K562 (cell line): ENCODE measurements around the gene FMNL1. TPM values are rescaled to one million over a fixed set of nuclear protein-coding genes. Genes with fewer than 3 reads are reported as not detected.

Source experiments
- AFF1 ChIP-seq, 2 experiments: fragments of 450-650 bp; IDR thresholded peaks; 2 replicates each; pipeline ENCODE4 v1.6.1; 2018; ENCODE audit warnings: mild to moderate bottlenecking in 2 of 2, low read depth in 1 of 2; ENCODE audit not compliant: partially characterized antibody in 2 of 2
- BCOR ChIP-seq: fragments of 450-650 bp; IDR thresholded peaks from 2 replicates; pipeline ENCODE4 v1.6.1; 2016
- CBX5 ChIP-seq: IDR thresholded peaks from 2 replicates; pipeline ENCODE4 v1.6.1; 2014; ENCODE audit warnings: low read depth, borderline replicate concordance
- EP400 ChIP-seq: fragments of 450-650 bp; IDR thresholded peaks from 2 replicates; pipeline ENCODE4 v1.6.1; 2017; ENCODE audit warnings: antibody characterized with exemption, mild to moderate bottlenecking, moderate library complexity
- HDAC3 ChIP-seq: fragments of 450-650 bp; IDR thresholded peaks from 2 replicates; pipeline ENCODE4 v1.6.1; 2018; ENCODE audit warnings: borderline replicate concordance, mild to moderate bottlenecking, moderate library complexity; ENCODE audit not compliant: partially characterized antibody
- MGA ChIP-seq: fragments of 450-650 bp; IDR thresholded peaks from 2 replicates; pipeline ENCODE4 v1.6.1; 2016; ENCODE audit warnings: mild to moderate bottlenecking, moderate library complexity
- NONO ChIP-seq, 2 experiments: fragments of 200-400 bp in 1 of 2; fragments of 450-650 bp in 1 of 2; formaldehyde crosslinking in 1 of 2; IDR thresholded peaks; 2 replicates each; pipeline ENCODE4 v1.6.1; 2017; ENCODE audit warnings: low read depth in 2 of 2, mild to moderate bottlenecking in 2 of 2, moderate library complexity in 2 of 2, low read length in 1 of 2
- PHTF2 ChIP-seq: fragments of 250-450 bp; sonication (Bioruptor Pico); IDR thresholded peaks from 2 replicates; pipeline ENCODE4 v1.5.0; 2021; ENCODE audit warnings: mild to moderate bottlenecking
- RBFOX2 ChIP-seq: fragments of 200-400 bp; formaldehyde crosslinking; IDR thresholded peaks from 2 replicates; pipeline ENCODE4 v1.6.1; 2017; ENCODE audit warnings: low read depth, mild to moderate bottlenecking, low read length, moderate library complexity
- SIN3B ChIP-seq: fragments of 450-650 bp; IDR thresholded peaks from 2 replicates; pipeline ENCODE4 v1.6.1; 2017; ENCODE audit warnings: low read depth, mild to moderate bottlenecking, moderate library complexity
- YY1 ChIP-seq, 3 experiments: IDR thresholded peaks; 2 replicates each; pipeline ENCODE4 v1.6.1; 2011; ENCODE audit warnings: low read length in 2 of 3, mild to moderate bottlenecking in 2 of 3, moderate library complexity in 2 of 3, borderline replicate concordance in 1 of 3, control low read depth in 1 of 3, low read depth in 1 of 3; ENCODE audit not compliant: insufficient read depth in 3 of 3, insufficient replicate concordance in 2 of 3, control insufficient read depth in 1 of 3, insufficient read length in 1 of 3; ENCODE audit errors: extremely low read depth in 1 of 3
- polyA plus RNA-seq, 8 experiments: library from polyadenylated mRNA; depleted of rRNA in 4 of 8; stranded (reverse) in 5 of 8; unstranded in 3 of 8; fragments of >200 nt; fragmentation: Nextera tagmentation in 2 of 8; fragmentation: Illumina TruSeq in 1 of 8; extraction: Ambion mirVana in 2 of 8; extraction: Trizol in 1 of 8; gene quantifications; 2 replicates each; pipeline versions ENCODE4 v1.2.1 to v1.2.3, GENCODE V29; 2011 to 2014; ENCODE audit warnings: inconsistent platforms in 1 of 8, missing spikeins in 1 of 8
- total RNA-seq, 7 experiments: library from RNA; depleted of rRNA in 6 of 7; stranded (reverse); fragments of >200 nt in 6 of 7; fragmentation: Illumina TruSeq in 2 of 7; extraction: Trizol in 2 of 7; gene quantifications; 2 replicates each; pipeline versions ENCODE4 v1.2.1 to v1.2.3, GENCODE V29; 2011 to 2021; ENCODE audit warnings: low replicate concordance in 1 of 7

The FMNL1 gene
- total and polyA plus RNA-seq, 9 of the 15 experiments (the other 6 are each of a cell fraction or from before 2014, with no cell fraction given) = 0.70 to 36.6 (median 7.7) TPM

DNA sequence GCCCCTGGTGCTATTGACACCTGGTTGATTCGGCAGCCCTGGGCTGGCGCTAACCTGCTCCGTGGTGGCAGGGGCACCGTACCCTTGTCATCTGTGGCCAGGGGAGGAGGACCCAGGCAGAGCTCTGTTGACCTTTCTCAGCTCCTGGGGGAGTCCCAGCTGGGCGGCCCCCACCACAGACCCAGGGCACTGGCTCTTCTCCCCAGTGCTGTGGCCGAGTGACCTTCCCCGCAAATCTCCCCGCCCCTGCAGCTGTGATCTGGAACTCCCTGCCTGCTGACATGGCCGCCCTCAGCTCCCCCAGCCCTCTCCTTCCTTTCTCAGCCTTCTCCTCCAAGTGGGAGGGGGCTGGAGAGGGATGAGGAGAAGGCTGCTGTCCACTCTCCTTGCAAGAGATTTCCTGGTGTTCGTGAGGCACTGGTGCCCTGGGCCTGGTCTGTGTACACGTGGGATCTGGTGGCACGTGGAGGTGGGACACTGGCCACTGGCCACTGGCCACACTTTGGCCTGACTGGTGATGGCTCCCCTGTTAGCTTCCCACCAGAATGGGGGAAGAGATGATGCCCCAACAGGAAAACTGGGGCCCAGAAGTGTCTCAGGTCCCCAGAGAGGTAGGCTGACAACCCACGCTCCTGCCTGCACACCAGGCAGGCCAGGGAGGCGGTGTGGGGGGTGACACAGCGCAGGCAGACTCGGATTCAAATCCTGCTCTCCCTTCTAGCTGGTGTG lies 8.2 kb downstream of the FMNL1 start (continued):
- TF ChIP-seq HDAC3 (no peak), YY1 (IDR thresholded peaks at IDR 0.05; ENCODE audit: borderline replicate concordance in 1 of 3, control insufficient read depth in 1 of 3, extremely low read depth in 1 of 3, insufficient read depth in 3 of 3, insufficient read length in 1 of 3, insufficient replicate concordance in 2 of 3, low read depth in 1 of 3, low read length in 2 of 3) (peak in 2 of 3 experiments; percentile 26 to 64), MGA (no peak), PHTF2 (no peak), CBX5 (no peak), RBFOX2 (peak; percentile 8; the same call in 1 of the 2 replicates), SIN3B (no peak), BCOR (0 out of 2 replicates have a peak, but pooled peaks have one; percentile 24), AFF1 (IDR thresholded peaks at IDR 0.05; ENCODE audit: low read depth in 1 of 2, partially characterized antibody in 2 of 2) (no peak), NONO (IDR thresholded peaks at IDR 0.05; ENCODE audit: low read depth in 2 of 2, low read length in 1 of 2) (no peak), EP400 (no peak)
